Prostate gland (tissue), 2 donors: ENCODE results near the gene STK26. TPM values are rescaled to one million over a fixed set of nuclear protein-coding genes. Genes with fewer than 3 reads are reported as not detected.
"Not testable (repeated sequence)": the region's sequence is repeated elsewhere in the genome, so short reads cannot be mapped to it uniquely, and the experiment has no call there.

Source experiments
- DNase-seq: peaks from one replicate; pipeline ENCODE4 v3.0.0-alpha.2; 2019; ENCODE audit warnings: low spot score
- H3K27ac ChIP-seq, 2 donors: fragments of 200-600 bp; sonication (generic); 2 replicates each; pipeline ENCODE4 v1.5.1; 2017 to 2019
- H3K27me3 ChIP-seq: fragments of 200-600 bp; sonication (generic); replicated peaks from 2 replicates; pipeline ENCODE4 v1.5.1; 2019; ENCODE audit not compliant: insufficient read depth
- H3K36me3 ChIP-seq, 2 donors: fragments of 200-600 bp; sonication (generic); 1 replicate in 1 of 2; 2 replicates in 1 of 2; pipeline versions ENCODE4 v1.5.1 to v1.8.1; 2017 to 2019
- H3K4me1 ChIP-seq: fragments of 200-600 bp; sonication (generic); replicated peaks from 2 replicates; pipeline ENCODE4 v1.5.1; 2019
- H3K4me3 ChIP-seq, 2 donors: fragments of 200-600 bp; sonication (generic); 2 replicates each; pipeline ENCODE4 v1.5.1; 2017 to 2019
- H3K9me3 ChIP-seq: fragments of 200-600 bp; sonication (generic); 2 replicates; pipeline ENCODE4 v1.5.1; 2017
- CTCF ChIP-seq, 4 experiments: fragments of 200-600 bp in 2 of 4; fragments of 450-650 bp in 2 of 4; sonication (generic) in 2 of 4; IDR thresholded peaks; 1 replicate in 3 of 4; 2 replicates in 1 of 4; pipeline ENCODE4 v1.5.1; 2016 to 2019; ENCODE audit warnings: antibody characterized with exemption in 4 of 4, mild to moderate bottlenecking in 2 of 4, moderate library complexity in 2 of 4
- POLR2A ChIP-seq: fragments of 450-650 bp; IDR thresholded peaks from one replicate; pipeline ENCODE4 v1.6.1; 2016; ENCODE audit warnings: antibody characterized with exemption, mild to moderate bottlenecking
- POLR2AphosphoS5 ChIP-seq: sonication (generic); formaldehyde crosslinking; IDR thresholded peaks from one replicate; pipeline ENCODE4 v1.6.1; 2017; ENCODE audit warnings: antibody characterized with exemption
- WGBS: methylation state at CpG from one replicate; pipeline ENCODE4 v1.1.5; 2018; 5-methylcytosine and 5-hydroxymethylcytosine counted together
- intact Hi-C: fragments of 100-400 bp; cut with DNase I; formaldehyde crosslinking; loops from one replicate; pipeline ENCODE4 v1.14.2; 2022
- total RNA-seq, 2 donors: library from RNA; depleted of rRNA; stranded (reverse); fragments of >200 nt; gene quantifications; one replicate each; pipeline ENCODE4 v1.1.0, GENCODE V29; 2016

Gene STK26
- total RNA-seq, 2 donors from 2014 or later, result 11.0 to 12.9 TPM

GRCh38 chrX:132043977-132044376 is 20.9 kb downstream of the STK26 start:
- TF ChIP-seq POLR2AphosphoS5 (no peak), POLR2A (no peak), CTCF (IDR thresholded peaks at IDR 0.05) (no peak)
- H3K9me3 ChIP-seq, result no peaks in the 10 kb centered on the region
- WGBS, result 88% methylated on average over 2 of the region's 2 CpGs
- H3K4me3 ChIP-seq, result no peak overlapping the region
- no peaks in the 10 kb centered on the region for H3K27me3 ChIP-seq
- H3K4me1 ChIP-seq, result no peaks in the 10 kb centered on the region
- H3K27ac ChIP-seq, result no peak overlapping the region
- H3K36me3 ChIP-seq, result no peaks in the 10 kb centered on the region
- intact Hi-C loops, result no loop called here
- no peak for DNase-seq

DNA sequence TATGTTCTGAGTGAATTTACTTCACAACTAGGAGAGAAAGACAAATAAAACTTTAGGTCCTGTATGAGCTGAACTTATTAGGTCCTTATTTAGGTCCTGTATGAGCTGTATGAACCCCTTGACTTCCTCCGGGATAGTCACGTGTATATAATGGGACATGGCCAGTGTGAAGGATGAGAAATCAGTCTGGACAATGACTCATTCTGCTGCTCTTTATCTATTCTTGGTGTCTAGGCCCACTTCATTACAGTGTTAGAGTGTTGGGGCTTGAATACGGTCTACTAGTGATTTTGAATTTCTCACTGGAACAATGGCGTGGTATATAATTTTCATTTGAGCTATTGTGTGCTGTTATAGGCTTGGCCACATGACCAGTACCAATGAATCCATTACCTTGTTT is 21.9 kb downstream of the STK26 start:
- 98% methylated on average over 4 of the region's 4 CpGs for WGBS
- TF ChIP-seq CTCF (IDR thresholded peaks at IDR 0.05) (no peak), POLR2AphosphoS5 (no peak), POLR2A (no peak)

GRCh38 chrX:132045456-132045855 is 22.4 kb downstream of the STK26 start:
- H3K4me3 ChIP-seq, result no peak overlapping the region
- intact Hi-C loops, result no loop called here
- H3K36me3 ChIP-seq, result no peaks in the 10 kb centered on the region
- DNase-seq, result no peak
- 81% methylated on average over 2 of the region's 2 CpGs for WGBS
- TF ChIP-seq POLR2AphosphoS5, result no peak
- TF ChIP-seq POLR2A, result no peak
- TF ChIP-seq CTCF (IDR thresholded peaks at IDR 0.05), result no peak
- no peak overlapping the region for H3K27ac ChIP-seq
- H3K4me1 ChIP-seq, result no peaks in the 10 kb centered on the region
- H3K9me3 ChIP-seq, result no peaks in the 10 kb centered on the region
- no peaks in the 10 kb centered on the region for H3K27me3 ChIP-seq

More for the DNA sequence above, 21.9 kb downstream of the STK26 start:
- Histone ChIP-seq H3K4me1 (no peaks in the 10 kb centered on the region), H3K4me3 (no peak overlapping the region), H3K9me3 (no peaks in the 10 kb centered on the region), H3K36me3 (no peaks in the 10 kb centered on the region), H3K27me3 (no peaks in the 10 kb centered on the region), H3K27ac (no peak overlapping the region)
- no peak for DNase-seq
- intact Hi-C loops, result no loop called here

DNA sequence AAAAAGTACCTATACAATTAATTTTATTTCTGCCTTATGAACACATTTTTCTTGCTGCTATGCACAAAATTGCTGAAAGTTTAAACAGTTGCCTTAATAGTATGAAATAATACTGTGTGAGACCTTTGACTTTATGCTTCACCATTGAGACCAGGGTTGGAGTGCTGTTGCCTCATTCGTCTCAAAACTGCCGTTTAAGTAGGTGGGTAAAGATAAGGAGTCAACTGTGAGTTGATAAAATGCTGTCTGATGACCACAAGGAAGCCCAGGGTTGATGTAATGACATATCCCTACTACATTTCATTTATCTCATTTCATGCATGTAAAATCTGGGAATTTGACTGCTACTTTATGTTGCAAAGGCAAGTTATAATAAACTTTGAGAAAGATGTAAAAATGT is 23.4 kb downstream of the STK26 start:
- H3K4me1 ChIP-seq, result no peaks in the 10 kb centered on the region
- H3K9me3 ChIP-seq, result no peaks in the 10 kb centered on the region
- intact Hi-C loops, result no loop called here
- no peaks in the 10 kb centered on the region for H3K27me3 ChIP-seq
- no peaks in the 10 kb centered on the region for H3K36me3 ChIP-seq
- WGBS, result 54% methylated on average over 2 of the region's 2 CpGs
- no peak overlapping the region for H3K27ac ChIP-seq
- no peak overlapping the region for H3K4me3 ChIP-seq
- no peak for DNase-seq
- no peak for TF ChIP-seq POLR2A

GRCh38 chrX:132051778-132052177 is 28.7 kb downstream of the STK26 start:
- H3K27me3 ChIP-seq, intact Hi-C loops, H3K9me3 ChIP-seq, H3K4me1 ChIP-seq, H3K27ac ChIP-seq, H3K4me3 ChIP-seq, DNase-seq, H3K36me3 ChIP-seq: not testable (repeated sequence)

- intact Hi-C loops, result no loop called here
- TF ChIP-seq POLR2A (no peak), POLR2AphosphoS5 (no peak), CTCF (IDR thresholded peaks at IDR 0.05) (no peak)
- 96% methylated on average over 4 of the region's 4 CpGs for WGBS
- Histone ChIP-seq H3K36me3 (no peaks in the 10 kb centered on the region), H3K27ac (no peak overlapping the region), H3K27me3 (no peaks in the 10 kb centered on the region), H3K4me3 (no peak overlapping the region), H3K4me1 (no peaks in the 10 kb centered on the region), H3K9me3 (no peaks in the 10 kb centered on the region)
- no peak for DNase-seq
These were observed 34.9 kb downstream of the STK26 start for GRCh38 chrX:132058050-132058449.
